ENCODE results near the gene TAGLN. TPM values are rescaled to one million over a fixed set of nuclear protein-coding genes. Genes with fewer than 3 reads are reported as not detected.
A peak's percentile ranks its signal among the peaks of the same experiment; 100 is the strongest.

The TAGLN gene
- total RNA-seq, 6 experiments from 2014 or later: 41.2 to 158 (median 112) TPM

- Histone ChIP-seq H3K4me1 (peaks cover 0 to 21% (median 5%) of the 10 kb centered on the region in 4 donors), H3K27me3 (no peaks in the 10 kb centered on the region), H3K27ac (no peak overlapping the region), H3K36me3 (peaks cover 0 to 3% (median 0%) of the 10 kb centered on the region in 4 donors), H3K9me3 (no peaks in the 10 kb centered on the region), H3K4me3 (no peak overlapping the region)
- ATAC-seq (no peak), DNase-seq (no peak)
- intact Hi-C loops (cut with DNase I): loop anchor here in 1 of 2 donors (10.0 kb wide), 1 partner anchor 49 kb away; no protein-coding TSS in a partner anchor
- WGBS (ENCODE audit: insufficient coverage, low coverage, low lambda C conversion rate, missing lambda C conversion rate): 86% methylated on average over 3 of the region's 5 CpGs
- TF ChIP-seq CTCF (IDR thresholded peaks at IDR 0.05) (no peak), POLR2A (IDR thresholded peaks at IDR 0.05) (no peak)
Measured at GRCh38 chr11:117175781-117176180, 23.4 kb upstream of the TAGLN start.

- ATAC-seq (no peak), DNase-seq (no peak)
- intact Hi-C loops (cut with DNase I): loop anchor here in 1 of 2 donors (10.0 kb wide), 1 partner anchor 49 kb away; no protein-coding TSS in a partner anchor
- no peak for TF ChIP-seq POLR2A (IDR thresholded peaks at IDR 0.05)
- no peak for TF ChIP-seq CTCF (IDR thresholded peaks at IDR 0.05)
- H3K4me1 ChIP-seq: peaks cover 0 to 25% (median 5%) of the 10 kb centered on the region in 4 donors
- H3K4me3 ChIP-seq: no peak overlapping the region
- no peaks in the 10 kb centered on the region for H3K36me3 ChIP-seq
- no peaks in the 10 kb centered on the region for H3K9me3 ChIP-seq
- no peak overlapping the region for H3K27ac ChIP-seq
- no peaks in the 10 kb centered on the region for H3K27me3 ChIP-seq
- 71% methylated on average over 1 of the region's 1 CpG for WGBS (ENCODE audit: insufficient coverage, low coverage, low lambda C conversion rate, missing lambda C conversion rate)
Measured at GRCh38 chr11:117176186-117176585, 23.0 kb upstream of the TAGLN start.

GRCh38 chr11:117177534-117178209, 21.5 kb upstream of the TAGLN start:
- TF ChIP-seq POLR2A (IDR thresholded peaks at IDR 0.05): no peak
- no peak for TF ChIP-seq CTCF (IDR thresholded peaks at IDR 0.05)
- peak overlapping the region; percentile 93 to 97 (median 95) for H3K27ac ChIP-seq
- H3K4me1 ChIP-seq: peaks cover 0 to 25% (median 5%) of the 10 kb centered on the region in 4 donors
- peaks cover 0 to 11% (median 5%) of the 10 kb centered on the region in 4 donors for H3K36me3 ChIP-seq
- no peaks in the 10 kb centered on the region for H3K9me3 ChIP-seq
- intact Hi-C loops (cut with DNase I): loop anchor here in 1 of 2 donors (10.0 kb wide), 1 partner anchor 47 kb away; no protein-coding TSS in a partner anchor
- WGBS (ENCODE audit: insufficient coverage, low coverage, low lambda C conversion rate, missing lambda C conversion rate): 84% methylated on average over 10 of the region's 10 CpGs
- ATAC-seq: no peak
- H3K27me3 ChIP-seq: no peaks in the 10 kb centered on the region
- peak overlapping the region in 2 of 3 donors; percentile 92 to 100 for H3K4me3 ChIP-seq
- DNase-seq: no peak

- intact Hi-C loops (cut with DNase I): loop anchor here in 1 of 2 donors (10.0 kb wide), 1 partner anchor 46 kb away; no protein-coding TSS in a partner anchor
- under 1% methylated on average over 32 of the region's 51 CpGs for WGBS (ENCODE audit: insufficient coverage, low coverage, low lambda C conversion rate, missing lambda C conversion rate)
- peak within 1 kb of the TSS; percentile 92 to 100 (median 93) for H3K4me3 ChIP-seq
- H3K36me3 ChIP-seq: peaks cover 0 to 17% (median 6%) of the 10 kb centered on the region in 4 donors
- peak; percentile 91 for TF ChIP-seq POLR2A (IDR thresholded peaks at IDR 0.05)
- no peak for TF ChIP-seq CTCF (IDR thresholded peaks at IDR 0.05)
- peak; percentile 94 to 97 (median 96) for ATAC-seq
- DNase-seq: peak; percentile 97 to 98 (median 97)
- H3K27me3 ChIP-seq: no peaks in the 10 kb centered on the region
- peak within 1 kb of the TSS; percentile 93 to 97 (median 95) for H3K27ac ChIP-seq
- peaks cover 0 to 24% (median 5%) of the 10 kb centered on the region in 4 donors for H3K4me1 ChIP-seq
- H3K9me3 ChIP-seq: no peaks in the 10 kb centered on the region
Measured at GRCh38 chr11:117178210-117179034, 20.7 kb upstream of the TAGLN start, which contains the start of gene SIDT2. TSS of gene SIDT2 (plus strand) at chr11:117178743. CDS start at chr11:117179264, 521 bp downstream.

Data from right lobe of liver (tissue), 6 donors.